ENCODE results near the gene MORC2.

Gene MORC2

GRCh38 chr22:30978304-30978962 is 9.9 kb upstream of the MORC2 start:
- peaks cover 23% of the 10 kb centered on the region; the same call in 1 of the 2 replicates for H3K79me2 ChIP-seq (ENCODE audit: insufficient read depth, low read length)
- no peaks in the 10 kb centered on the region for H3K9me3 ChIP-seq (ENCODE audit: insufficient read depth, low read length, severe bottlenecking)
- H3K27me3 ChIP-seq (ENCODE audit: insufficient read depth, low read length, poor library complexity): no peaks in the 10 kb centered on the region
- no peak overlapping the region for H3K27ac ChIP-seq (ENCODE audit: low read length)
- H3K4me2 ChIP-seq (ENCODE audit: insufficient read depth, low read length): no peak overlapping the region
- ATAC-seq (ENCODE audit: insufficient read depth, low read depth): no peak
- H3K36me3 ChIP-seq (ENCODE audit: insufficient read depth, low read length): peaks cover 23% of the 10 kb centered on the region
- no peaks in the 10 kb centered on the region for H3K4me1 ChIP-seq (ENCODE audit: insufficient read depth, low read length)
- no peak for DNase-seq
- peaks cover 25% of the 10 kb centered on the region; the same call in 1 of the 2 replicates for H4K20me1 ChIP-seq (ENCODE audit: insufficient read depth, low read length)
- H3K4me3 ChIP-seq (ENCODE audit: low read depth in 1 of 2, low read length in 2 of 2): no peak overlapping the region
- TF ChIP-seq, protein P1, sequence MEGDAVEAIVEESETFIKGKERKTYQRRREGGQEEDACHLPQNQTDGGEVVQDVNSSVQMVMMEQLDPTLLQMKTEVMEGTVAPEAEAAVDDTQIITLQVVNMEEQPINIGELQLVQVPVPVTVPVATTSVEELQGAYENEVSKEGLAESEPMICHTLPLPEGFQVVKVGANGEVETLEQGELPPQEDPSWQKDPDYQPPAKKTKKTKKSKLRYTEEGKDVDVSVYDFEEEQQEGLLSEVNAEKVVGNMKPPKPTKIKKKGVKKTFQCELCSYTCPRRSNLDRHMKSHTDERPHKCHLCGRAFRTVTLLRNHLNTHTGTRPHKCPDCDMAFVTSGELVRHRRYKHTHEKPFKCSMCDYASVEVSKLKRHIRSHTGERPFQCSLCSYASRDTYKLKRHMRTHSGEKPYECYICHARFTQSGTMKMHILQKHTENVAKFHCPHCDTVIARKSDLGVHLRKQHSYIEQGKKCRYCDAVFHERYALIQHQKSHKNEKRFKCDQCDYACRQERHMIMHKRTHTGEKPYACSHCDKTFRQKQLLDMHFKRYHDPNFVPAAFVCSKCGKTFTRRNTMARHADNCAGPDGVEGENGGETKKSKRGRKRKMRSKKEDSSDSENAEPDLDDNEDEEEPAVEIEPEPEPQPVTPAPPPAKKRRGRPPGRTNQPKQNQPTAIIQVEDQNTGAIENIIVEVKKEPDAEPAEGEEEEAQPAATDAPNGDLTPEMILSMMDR (IDR thresholded peaks at IDR 0.05; ENCODE audit: borderline replicate concordance, extremely low read depth, low read length, poor library complexity, severe bottlenecking): no peak
- TF ChIP-seq EZH2 (IDR thresholded peaks at IDR 0.05; ENCODE audit: borderline replicate concordance, low read depth, low read length, severe bottlenecking): no peak
- no peak overlapping the region for H3K9ac ChIP-seq (ENCODE audit: low read depth, low read length)
- H2AFZ ChIP-seq (ENCODE audit: low read depth, low read length): no peak overlapping the region

DNA sequence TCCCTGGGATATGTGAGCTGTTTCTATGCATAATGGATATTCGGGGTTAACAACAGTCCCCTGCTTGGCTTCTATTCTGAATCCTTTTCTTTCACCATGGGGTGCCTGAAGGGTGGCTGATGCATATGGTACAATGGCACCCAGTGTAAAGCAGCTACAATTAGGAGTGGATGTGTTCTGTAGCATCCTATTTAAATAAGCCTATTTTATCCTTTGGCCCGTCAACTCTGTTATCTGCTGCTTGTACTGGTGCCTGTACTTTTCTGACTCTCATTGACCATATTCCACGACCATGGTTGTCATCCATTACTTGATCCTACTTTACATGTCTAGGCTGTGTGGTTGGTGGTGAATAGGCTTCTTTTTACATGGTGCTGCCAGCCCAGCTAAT is 1.8 kb upstream of the MORC2 start:
- peaks cover 52% of the 10 kb centered on the region for H3K36me3 ChIP-seq (ENCODE audit: insufficient read depth, low read length)
- H3K79me2 ChIP-seq (ENCODE audit: insufficient read depth, low read length): peaks cover 92% of the 10 kb centered on the region
- H3K4me2 ChIP-seq (ENCODE audit: insufficient read depth, low read length): peak overlapping the region; percentile 86
- peak overlapping the region; percentile 83 for H3K9ac ChIP-seq (ENCODE audit: low read depth, low read length)
- peaks cover 53% of the 10 kb centered on the region for H3K4me1 ChIP-seq (ENCODE audit: insufficient read depth, low read length)
- TF ChIP-seq, protein P1 (IDR thresholded peaks at IDR 0.05; ENCODE audit: borderline replicate concordance, extremely low read depth, low read length, poor library complexity, severe bottlenecking): no peak
- TF ChIP-seq EZH2 (IDR thresholded peaks at IDR 0.05; ENCODE audit: borderline replicate concordance, low read depth, low read length, severe bottlenecking): no peak
- H3K27ac ChIP-seq (ENCODE audit: low read length): peak overlapping the region; percentile 79; the same call in 1 of the 2 replicates
- DNase-seq (no peak), ATAC-seq (ENCODE audit: insufficient read depth, low read depth) (no peak)
- peaks cover 8% of the 10 kb centered on the region for H3K9me3 ChIP-seq (ENCODE audit: insufficient read depth, low read length, severe bottlenecking)
- H3K27me3 ChIP-seq (ENCODE audit: insufficient read depth, low read length, poor library complexity): no peaks in the 10 kb centered on the region
- H4K20me1 ChIP-seq (ENCODE audit: insufficient read depth, low read length): peaks cover 18% of the 10 kb centered on the region; the same call in 1 of the 2 replicates
- H3K4me3 ChIP-seq (ENCODE audit: low read depth in 1 of 2, low read length in 2 of 2): peak overlapping the region; percentile 50 to 61
- H2AFZ ChIP-seq (ENCODE audit: low read depth, low read length): no peak overlapping the region

DNA sequence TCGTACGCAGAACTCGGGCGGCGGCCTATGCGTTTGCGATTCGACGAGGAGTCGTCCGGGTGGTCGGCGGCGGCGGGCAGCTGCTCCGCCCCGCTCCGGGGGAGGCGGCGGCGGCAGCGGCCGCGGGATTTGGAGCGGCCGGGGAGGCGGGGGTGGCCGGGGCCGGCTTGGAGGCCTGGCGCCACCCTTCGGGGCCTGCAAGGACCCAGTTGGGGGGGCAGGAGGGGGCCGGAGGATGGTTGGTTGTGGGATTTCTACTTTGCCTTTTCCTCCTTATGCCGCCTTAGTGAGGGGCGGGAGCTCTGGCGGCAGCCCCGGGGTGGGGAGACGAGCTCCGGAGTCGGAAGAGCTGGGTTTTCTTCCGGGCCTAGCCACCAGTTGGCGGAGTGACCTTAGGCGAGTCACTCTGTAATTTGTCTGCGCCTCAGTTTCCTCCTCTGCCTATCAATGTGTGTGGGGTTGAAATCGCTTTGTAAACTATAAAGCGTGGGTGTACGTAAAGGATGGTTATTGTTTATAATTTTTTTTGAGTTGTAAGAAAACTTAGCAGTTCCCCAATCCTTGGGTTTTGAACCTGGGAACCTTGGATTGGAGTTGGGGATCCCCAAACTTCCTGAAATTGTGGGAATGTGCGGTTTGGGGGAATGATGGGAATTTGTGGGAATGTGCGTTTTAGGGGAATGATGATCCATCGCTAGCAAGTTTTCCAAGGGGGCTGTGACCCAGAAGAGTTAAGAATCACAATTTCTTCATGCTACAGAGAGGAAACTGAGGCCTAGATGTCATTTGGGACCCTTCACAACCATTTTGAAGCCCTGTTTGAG is 1.2 kb upstream of the MORC2 start:
- Histone ChIP-seq H3K27ac (ENCODE audit: low read length) (peak overlapping the region; percentile 79), H3K79me2 (ENCODE audit: insufficient read depth, low read length) (peaks cover 92% of the 10 kb centered on the region), H3K27me3 (ENCODE audit: insufficient read depth, low read length, poor library complexity) (no peaks in the 10 kb centered on the region), H3K4me2 (ENCODE audit: insufficient read depth, low read length) (peak overlapping the region; percentile 86), H3K4me1 (ENCODE audit: insufficient read depth, low read length) (peaks cover 59% of the 10 kb centered on the region), H2AFZ (ENCODE audit: low read depth, low read length) (peak overlapping the region; percentile 80), H3K9me3 (ENCODE audit: insufficient read depth, low read length, severe bottlenecking) (peaks cover 8% of the 10 kb centered on the region), H3K9ac (ENCODE audit: low read depth, low read length) (peak overlapping the region; percentile 83), H4K20me1 (ENCODE audit: insufficient read depth, low read length) (peaks cover 16% of the 10 kb centered on the region; the same call in 1 of the 2 replicates), H3K4me3 (ENCODE audit: low read depth in 1 of 2, low read length in 2 of 2) (peak overlapping the region; percentile 50 to 61), H3K36me3 (ENCODE audit: insufficient read depth, low read length) (peaks cover 46% of the 10 kb centered on the region)
- ATAC-seq (ENCODE audit: insufficient read depth, low read depth) (peak; percentile 23), DNase-seq (peak; percentile 54)
- TF ChIP-seq, protein P1 (IDR thresholded peaks at IDR 0.05; ENCODE audit: borderline replicate concordance, extremely low read depth, low read length, poor library complexity, severe bottlenecking): peak; percentile 7
- no peak for TF ChIP-seq EZH2 (IDR thresholded peaks at IDR 0.05; ENCODE audit: borderline replicate concordance, low read depth, low read length, severe bottlenecking)

Measured in DND-41 (cell line).